ENCODE measurements around the gene C10orf90.

GRCh38 chr10:126432507-126432906, 238.0 kb downstream of the C10orf90 start:
- no peak for TF ChIP-seq CTCF (IDR thresholded peaks at IDR 0.05)
- TF ChIP-seq POLR2A (IDR thresholded peaks at IDR 0.05) = no peak

Data from esophagus squamous epithelium (tissue), 4 donors.